Measurements from ENCODE around the gene SMPD3. TPM values are rescaled to one million over a fixed set of nuclear protein-coding genes. Genes with fewer than 3 reads are reported as not detected.
A peak's percentile ranks its signal among the peaks of the same experiment; 100 is the strongest.

The SMPD3 gene
- total RNA-seq, 1 experiment from 2014 or later = 1.3 TPM

DNA sequence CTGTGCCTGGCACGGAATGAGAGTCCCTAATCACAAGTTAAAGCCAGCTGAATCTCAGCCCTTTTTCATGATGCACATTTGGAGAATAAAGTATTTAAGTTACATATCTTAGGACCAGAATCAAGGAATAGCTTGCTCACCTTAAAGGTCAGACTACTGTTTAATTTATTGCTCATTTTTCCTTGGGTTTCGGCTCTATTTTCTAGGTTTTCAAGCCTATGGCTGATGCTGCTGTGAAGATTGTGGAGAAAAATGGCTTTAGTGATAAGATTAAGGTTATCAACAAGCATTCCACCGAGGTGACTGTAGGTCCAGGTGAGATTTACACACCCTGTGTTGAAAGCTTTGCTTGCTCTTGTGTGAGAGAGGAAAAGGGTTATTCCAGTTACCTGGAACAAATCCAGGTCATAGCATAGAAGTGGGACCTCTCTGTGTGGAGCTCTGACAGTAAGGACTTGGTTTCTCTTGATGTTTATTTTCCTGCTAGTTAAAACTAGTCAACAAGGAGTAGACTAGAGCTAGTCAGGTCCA is 119.4 kb downstream of the SMPD3 start:
- Histone ChIP-seq H3K36me3 (peaks cover 43% of the 10 kb centered on the region), H3K4me3 (no peak overlapping the region), H3K27me3 (replicated peaks) (no peaks in the 10 kb centered on the region), H3K27ac (no peak overlapping the region), H3K4me1 (replicated peaks) (peaks cover 9% of the 10 kb centered on the region), H3K9me3 (replicated peaks) (no peaks in the 10 kb centered on the region)
- no peak for DNase-seq (ENCODE audit: low read depth in 1 of 2, low spot score in 2 of 2)

DNA sequence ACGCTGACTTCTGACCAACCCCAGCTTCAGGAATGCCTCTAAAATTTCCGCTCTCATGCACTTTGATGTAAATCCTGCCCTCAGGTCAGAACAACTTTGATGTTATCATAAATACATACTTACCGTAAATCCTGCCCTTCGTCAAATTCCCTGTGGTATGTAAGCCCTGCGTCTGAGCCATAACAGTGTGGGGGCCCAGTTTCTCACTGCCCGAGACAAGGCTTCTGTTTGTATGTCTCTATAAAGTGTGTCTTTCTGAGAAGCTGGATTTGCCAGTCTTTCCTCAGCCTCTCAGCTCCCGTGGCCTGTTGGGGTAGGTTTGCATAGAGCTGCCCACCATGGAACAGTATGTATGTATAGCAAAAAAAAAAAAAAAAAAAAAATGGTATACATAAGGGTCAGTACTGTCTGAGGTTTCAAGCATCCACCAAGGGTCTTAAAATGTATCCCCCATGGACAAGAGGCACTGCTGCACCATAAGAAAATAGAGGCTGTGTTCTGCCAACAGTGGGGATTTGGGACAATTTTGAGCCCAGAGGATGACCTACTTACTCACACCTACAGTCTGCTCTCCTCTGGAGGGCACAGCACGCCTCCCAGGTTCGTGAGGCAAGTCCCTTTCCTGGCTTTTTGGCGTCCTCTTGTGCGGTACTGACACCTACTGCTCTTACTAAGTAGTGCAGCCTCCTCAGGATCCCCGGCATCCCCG is 120.0 kb downstream of the SMPD3 start:
- Histone ChIP-seq H3K27ac (no peak overlapping the region), H3K4me3 (no peak overlapping the region), H3K4me1 (replicated peaks) (peaks cover 9% of the 10 kb centered on the region), H3K36me3 (peaks cover 44% of the 10 kb centered on the region), H3K27me3 (replicated peaks) (no peaks in the 10 kb centered on the region), H3K9me3 (replicated peaks) (no peaks in the 10 kb centered on the region)
- peak; percentile 67 to 78 for DNase-seq (ENCODE audit: low read depth in 1 of 2, low spot score in 2 of 2)

DNA sequence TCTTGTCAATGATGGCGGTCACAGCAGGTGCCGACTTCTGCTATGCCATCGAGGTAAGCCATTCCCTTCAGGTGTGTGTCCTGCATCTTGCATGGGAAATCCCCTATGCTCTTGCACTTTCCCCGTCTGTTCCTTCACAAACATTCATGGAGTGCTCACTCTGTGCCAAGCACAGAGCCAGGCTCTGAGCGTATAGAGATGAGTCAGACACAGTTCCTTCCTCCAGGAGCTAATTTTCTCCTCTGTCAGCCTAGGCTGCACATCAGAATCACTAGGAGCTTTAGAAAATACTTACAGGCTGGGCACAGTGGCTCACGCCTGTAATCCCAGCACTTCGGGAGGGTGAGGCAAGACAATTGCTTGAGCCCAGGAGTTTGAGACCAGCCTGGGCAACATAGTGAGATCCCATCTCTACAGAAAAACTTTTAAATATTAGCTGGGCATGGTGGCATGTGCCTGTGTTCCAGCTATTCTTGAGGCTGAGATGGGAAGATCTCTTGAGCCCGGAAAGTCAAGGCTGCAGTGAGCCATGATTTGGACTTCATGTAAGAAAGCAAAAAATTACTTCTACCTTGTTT is 123.4 kb downstream of the SMPD3 start:
- DNase-seq (ENCODE audit: low read depth in 1 of 2, low spot score in 2 of 2) = no peak
- H3K27me3 ChIP-seq (replicated peaks) = no peaks in the 10 kb centered on the region
- no peak overlapping the region for H3K4me3 ChIP-seq
- H3K27ac ChIP-seq = no peak overlapping the region
- no peaks in the 10 kb centered on the region for H3K9me3 ChIP-seq (replicated peaks)
- no peaks in the 10 kb centered on the region; the same call in 1 of the 2 replicates for H3K4me1 ChIP-seq (replicated peaks)
- peaks cover 57% of the 10 kb centered on the region for H3K36me3 ChIP-seq

DNA sequence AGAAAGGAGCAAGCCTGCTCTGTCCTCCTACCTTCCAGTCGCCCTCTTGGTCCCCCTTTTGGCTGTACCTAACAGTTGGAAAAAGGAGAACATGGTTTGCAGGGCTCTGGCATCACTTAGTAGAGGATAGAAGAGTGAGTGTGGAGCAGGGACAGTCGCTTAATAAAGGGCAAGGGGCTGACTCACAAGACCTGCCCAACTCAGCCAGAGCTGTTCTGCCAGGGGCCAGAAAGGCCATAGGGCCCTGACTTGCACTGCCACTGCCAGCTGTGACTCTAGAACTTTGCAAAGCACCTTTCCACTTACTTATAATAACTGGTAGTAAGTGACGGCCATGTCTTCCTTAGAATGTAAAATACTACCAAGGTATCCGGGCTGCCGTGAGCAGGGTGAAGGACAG is 124.0 kb downstream of the SMPD3 start:
- DNase-seq (ENCODE audit: low read depth in 1 of 2, low spot score in 2 of 2) = no peak
- Histone ChIP-seq H3K4me1 (replicated peaks) (no peaks in the 10 kb centered on the region; the same call in 1 of the 2 replicates), H3K4me3 (no peak overlapping the region), H3K27ac (no peak overlapping the region), H3K36me3 (peaks cover 51% of the 10 kb centered on the region), H3K9me3 (replicated peaks) (no peaks in the 10 kb centered on the region), H3K27me3 (replicated peaks) (no peaks in the 10 kb centered on the region)

DNA sequence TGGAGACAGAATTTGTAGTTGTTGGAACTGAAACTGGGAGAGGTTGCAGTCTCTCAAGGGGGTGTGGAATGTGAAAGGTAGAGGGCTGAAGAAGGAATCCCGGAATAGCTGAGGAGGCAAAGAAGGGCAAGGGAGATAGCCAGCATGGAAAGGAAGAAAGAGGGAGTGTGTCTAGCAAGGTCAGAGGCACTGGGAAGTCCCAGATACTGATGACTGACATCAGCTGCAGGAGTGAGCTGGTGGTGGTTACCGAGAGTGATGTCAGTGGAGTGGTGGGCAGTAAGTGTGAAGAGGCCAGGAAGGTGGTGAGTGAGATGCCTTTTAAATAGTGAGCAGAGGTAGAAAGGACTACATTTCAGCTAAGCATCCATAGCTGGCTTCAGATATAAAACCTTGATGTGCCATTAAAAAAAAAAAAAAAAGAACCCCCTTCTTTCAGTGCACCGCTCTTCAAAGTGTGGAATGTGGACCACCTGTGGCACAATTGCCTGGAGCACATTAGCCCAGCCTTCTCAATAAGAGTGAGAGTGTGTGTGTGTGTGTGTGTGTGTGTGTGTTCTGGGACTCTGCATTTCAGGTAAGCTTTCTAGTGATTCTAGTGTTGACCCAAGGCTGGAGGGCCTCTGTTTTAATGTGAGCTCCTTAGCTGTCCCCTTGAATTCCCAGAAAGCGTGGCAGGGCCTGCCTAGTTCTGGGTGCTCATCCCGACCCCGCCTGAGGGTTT is 129.0 kb downstream of the SMPD3 start:
- no peak overlapping the region for H3K27ac ChIP-seq
- DNase-seq (ENCODE audit: low read depth in 1 of 2, low spot score in 2 of 2) = no peak
- no peaks in the 10 kb centered on the region for H3K9me3 ChIP-seq (replicated peaks)
- no peaks in the 10 kb centered on the region for H3K4me1 ChIP-seq (replicated peaks)
- no peak overlapping the region for H3K4me3 ChIP-seq
- peaks cover 59% of the 10 kb centered on the region for H3K36me3 ChIP-seq
- no peaks in the 10 kb centered on the region for H3K27me3 ChIP-seq (replicated peaks)

DNA sequence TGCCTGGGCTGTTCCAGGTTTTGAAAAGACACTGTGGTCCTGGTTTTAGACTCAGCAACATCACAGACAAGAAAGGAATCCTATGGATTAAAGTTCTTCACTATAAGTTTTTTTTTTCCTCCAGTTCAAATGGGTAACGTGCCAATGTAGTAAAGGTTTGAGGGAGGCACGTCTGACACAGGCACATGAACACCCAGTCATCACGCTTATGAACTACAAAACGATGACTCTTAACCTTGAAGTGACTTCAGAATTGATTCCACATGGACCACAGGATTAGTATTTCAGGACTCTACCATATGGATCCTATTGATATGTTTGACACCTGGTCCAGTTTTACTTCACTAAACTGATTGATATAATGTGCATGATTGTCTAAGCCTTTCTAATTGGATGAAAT is 135.2 kb downstream of the SMPD3 start:
- no peak overlapping the region for H3K4me3 ChIP-seq
- no peak for DNase-seq (ENCODE audit: low read depth in 1 of 2, low spot score in 2 of 2)
- peaks cover 55% of the 10 kb centered on the region for H3K36me3 ChIP-seq

DNA sequence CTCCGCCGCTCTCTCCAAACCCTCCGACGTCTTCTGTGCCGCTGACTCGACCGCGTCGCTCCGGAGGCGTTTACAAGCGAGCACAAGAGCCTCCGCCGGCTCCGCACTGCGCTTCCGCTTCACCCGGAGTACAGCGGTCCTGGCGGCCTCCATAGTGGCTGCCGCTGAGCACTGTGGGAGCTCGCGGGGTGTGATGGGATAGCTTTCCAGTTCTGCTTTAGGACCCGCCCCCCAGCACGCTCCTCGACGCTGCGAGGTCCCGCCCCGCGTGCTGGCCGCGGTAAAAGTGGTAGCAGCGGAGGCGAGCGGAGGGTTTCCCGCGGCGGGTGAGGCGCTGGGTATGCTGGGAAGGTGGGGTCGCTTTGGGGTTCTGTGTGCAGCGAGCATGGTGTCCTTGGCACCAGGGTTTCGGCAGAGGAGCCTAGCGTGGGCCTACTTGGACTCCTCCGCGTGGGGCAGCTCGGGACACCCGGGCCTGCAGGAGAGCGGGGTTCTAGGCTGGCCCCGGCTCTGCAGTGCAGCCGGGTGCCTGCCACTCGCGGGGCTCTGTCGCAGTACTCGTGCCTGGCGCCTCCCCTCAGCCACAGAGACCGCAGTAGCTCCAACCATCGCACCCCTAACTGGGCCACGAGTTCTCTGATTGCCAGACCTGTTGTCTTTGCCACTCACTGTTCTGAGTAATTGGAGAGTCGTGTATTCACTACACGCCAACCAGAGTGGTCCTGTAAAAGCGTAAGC is 137.4 kb downstream of the SMPD3 start, which contains the start of the genes PRMT7 and SLC7A6OS:
TSS of gene PRMT7 (plus strand) at position 246 of the 738 bp plus-strand sequence. CDS start 4,961 bp downstream, outside the sequence.
TSS of gene SLC7A6OS (minus strand) at position 173 of the 738 bp plus-strand sequence. CDS start at position 153, 20 bp downstream.
- Histone ChIP-seq H3K9me3 (replicated peaks) (no peaks in the 10 kb centered on the region), H3K4me3 (peak within 1 kb of the TSS; percentile 87), H3K27me3 (replicated peaks) (no peaks in the 10 kb centered on the region), H3K36me3 (peaks cover 64% of the 10 kb centered on the region), H3K4me1 (replicated peaks) (peaks cover 13% of the 10 kb centered on the region), H3K27ac (peak within 1 kb of the TSS; percentile 10)
- peak; percentile 87 to 89 for DNase-seq (ENCODE audit: low read depth in 1 of 2, low spot score in 2 of 2)

More for the DNA sequence above, 135.2 kb downstream of the SMPD3 start:
- Histone ChIP-seq H3K9me3 (replicated peaks) (no peaks in the 10 kb centered on the region), H3K4me1 (replicated peaks) (peaks cover 13% of the 10 kb centered on the region), H3K27me3 (replicated peaks) (no peaks in the 10 kb centered on the region), H3K27ac (no peak overlapping the region)

DNA sequence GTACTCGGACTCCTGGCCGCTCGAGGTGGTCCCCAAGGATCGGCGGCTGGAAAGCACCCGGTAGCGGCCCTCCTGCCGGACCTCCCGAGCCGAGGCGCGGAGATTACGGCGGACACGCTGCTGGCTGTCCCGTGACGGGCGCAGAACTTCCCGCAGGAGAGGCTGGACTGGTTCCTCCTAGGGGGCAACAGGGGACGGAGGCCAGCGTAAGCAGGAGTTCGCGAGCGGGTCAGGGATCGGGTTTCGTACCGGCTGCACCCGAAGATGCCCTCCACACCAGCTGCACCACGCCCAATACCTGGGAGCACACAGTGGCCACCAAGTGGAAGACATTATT is 137.9 kb downstream of the SMPD3 start:
- H3K36me3 ChIP-seq = peaks cover 64% of the 10 kb centered on the region
- no peaks in the 10 kb centered on the region for H3K27me3 ChIP-seq (replicated peaks)
- H3K4me1 ChIP-seq (replicated peaks) = peaks cover 13% of the 10 kb centered on the region
- peak overlapping the region; percentile 10 for H3K27ac ChIP-seq
- H3K9me3 ChIP-seq (replicated peaks) = no peaks in the 10 kb centered on the region
- peak overlapping the region; percentile 87 for H3K4me3 ChIP-seq
- DNase-seq (ENCODE audit: low read depth in 1 of 2, low spot score in 2 of 2) = peak in 1 of 2 experiments; percentile 50

DNA sequence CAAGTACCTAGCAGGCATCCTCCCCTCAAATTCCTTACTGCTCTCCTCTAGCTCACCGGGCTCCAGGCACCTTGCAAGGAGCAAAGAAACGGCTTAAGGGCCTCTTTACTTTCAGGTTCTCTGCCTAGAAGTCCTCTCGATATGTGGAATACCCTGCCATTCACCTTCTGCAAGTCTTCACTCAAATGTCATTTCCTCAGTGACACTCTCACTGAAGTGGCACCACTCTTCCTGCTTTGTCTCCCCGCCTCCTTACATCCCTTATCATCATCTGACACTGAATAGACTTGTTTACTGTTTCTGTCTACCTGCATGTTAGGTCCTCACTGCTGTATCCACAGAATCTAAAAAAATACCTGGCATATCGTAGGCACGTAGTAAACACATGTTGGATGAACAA is 138.5 kb downstream of the SMPD3 start:
- no peaks in the 10 kb centered on the region for H3K9me3 ChIP-seq (replicated peaks)
- H3K27ac ChIP-seq = no peak overlapping the region
- H3K36me3 ChIP-seq = peaks cover 67% of the 10 kb centered on the region
- H3K4me3 ChIP-seq = peak overlapping the region; percentile 87
- H3K27me3 ChIP-seq (replicated peaks) = no peaks in the 10 kb centered on the region
- no peak for DNase-seq (ENCODE audit: low read depth in 1 of 2, low spot score in 2 of 2)
- peaks cover 13% of the 10 kb centered on the region for H3K4me1 ChIP-seq (replicated peaks)

Other genes with a start within 250 kb of the SMPD3 start
- 0.24 TPM in 1 of 2 replicates, not detected in the other for gene ESRP2, start 212.4 kb downstream of the SMPD3 start, total RNA-seq (2014; rRNA removed; shearing (Covaris generic))
- gene PLA2G15, start 203.1 kb downstream of the SMPD3 start, total RNA-seq (2014; rRNA removed; shearing (Covaris generic)) = 20.3 and 28.9 TPM in 2 replicates
- 13.2 and 27.4 TPM in 2 replicates for gene SLC7A6, start 184.0 kb downstream of the SMPD3 start, total RNA-seq (2014; rRNA removed; shearing (Covaris generic))
- gene SLC7A6OS, start 137.6 kb downstream of the SMPD3 start, total RNA-seq (2014; rRNA removed; shearing (Covaris generic)) = 15.6 and 19.1 TPM in 2 replicates
- gene PRMT7, start 137.5 kb downstream of the SMPD3 start, total RNA-seq (2014; rRNA removed; shearing (Covaris generic)) = 58.8 and 58.9 TPM in 2 replicates
- gene ZFP90, start 90.8 kb upstream of the SMPD3 start, total RNA-seq (2014; rRNA removed; shearing (Covaris generic)) = 14.4 and 18.2 TPM in 2 replicates
- 0.34 and 4.9 TPM in 2 replicates for gene CDH3, start 196.8 kb upstream of the SMPD3 start, total RNA-seq (2014; rRNA removed; shearing (Covaris generic))